HG03139 (cell line): ENCODE measurements around the gene ID1.
"Not testable (repeated sequence)": the region's sequence is repeated elsewhere in the genome, so short reads cannot be mapped to it uniquely, and the experiment has no call there.

Experiments used
- ATAC-seq: cut with Tn5 transposase; IDR thresholded peaks from one replicate; pipeline ENCODE4 v1.9.1; 2021; ENCODE audit not compliant: unreplicated experiment

Gene ID1

GRCh38 chr20:31597481-31597855 is 7.6 kb upstream of the ID1 start:
- ATAC-seq = no peak

- no peak for ATAC-seq
Measured at GRCh38 chr20:31602431-31602778, 2.7 kb upstream of the ID1 start.

- ATAC-seq = no peak
Measured at GRCh38 chr20:31602779-31603441, 2.2 kb upstream of the ID1 start.

- peak; percentile 42 for ATAC-seq
Measured at GRCh38 chr20:31603822-31604566, 1.1 kb upstream of the ID1 start.

- ATAC-seq = no peak
Measured at GRCh38 chr20:31604567-31605030, 490 bp upstream of the ID1 start.

- ATAC-seq = no peak
Measured at GRCh38 chr20:31605902-31606803, 1.1 kb downstream of the ID1 start.

GRCh38 chr20:31606804-31607639 is 1.9 kb downstream of the ID1 start:
- no peak for ATAC-seq

GRCh38 chr20:31607640-31608250 is 2.7 kb downstream of the ID1 start:
- no peak for ATAC-seq

- ATAC-seq = no peak
Measured at GRCh38 chr20:31608251-31608945, 3.3 kb downstream of the ID1 start.

- not testable (repeated sequence) for ATAC-seq
Measured at GRCh38 chr20:31612271-31612640, 7.2 kb downstream of the ID1 start.

GRCh38 chr20:31615416-31615815 is 10.3 kb downstream of the ID1 start:
- ATAC-seq = no peak

GRCh38 chr20:31617432-31618104 is 12.5 kb downstream of the ID1 start:
- no peak for ATAC-seq

GRCh38 chr20:31620246-31620645 is 15.2 kb downstream of the ID1 start:
- no peak for ATAC-seq

- not testable (repeated sequence) for ATAC-seq
Measured at GRCh38 chr20:31623123-31623505, 18.0 kb downstream of the ID1 start.

GRCh38 chr20:31626534-31626933 is 21.4 kb downstream of the ID1 start:
- not testable (repeated sequence) for ATAC-seq

- ATAC-seq = not testable (repeated sequence)
Measured at GRCh38 chr20:31628057-31628456, 23.0 kb downstream of the ID1 start.

- no peak for ATAC-seq
Measured at GRCh38 chr20:31630187-31630790, 25.2 kb downstream of the ID1 start.

GRCh38 chr20:31632548-31633338 is 27.7 kb downstream of the ID1 start:
- no peak for ATAC-seq
